Activated CD8-positive, alpha-beta memory T cell treated with anti-CD3 and anti-CD28 coated beads, Interleukin-2, amount 50 U/mL, for 48 hours (primary cell): ENCODE data around the gene MMP28.

ENCODE experiments used
- DNase-seq: peaks from one replicate; pipeline ENCODE4 v3.0.0-alpha.2; 2020

Gene MMP28

DNA sequence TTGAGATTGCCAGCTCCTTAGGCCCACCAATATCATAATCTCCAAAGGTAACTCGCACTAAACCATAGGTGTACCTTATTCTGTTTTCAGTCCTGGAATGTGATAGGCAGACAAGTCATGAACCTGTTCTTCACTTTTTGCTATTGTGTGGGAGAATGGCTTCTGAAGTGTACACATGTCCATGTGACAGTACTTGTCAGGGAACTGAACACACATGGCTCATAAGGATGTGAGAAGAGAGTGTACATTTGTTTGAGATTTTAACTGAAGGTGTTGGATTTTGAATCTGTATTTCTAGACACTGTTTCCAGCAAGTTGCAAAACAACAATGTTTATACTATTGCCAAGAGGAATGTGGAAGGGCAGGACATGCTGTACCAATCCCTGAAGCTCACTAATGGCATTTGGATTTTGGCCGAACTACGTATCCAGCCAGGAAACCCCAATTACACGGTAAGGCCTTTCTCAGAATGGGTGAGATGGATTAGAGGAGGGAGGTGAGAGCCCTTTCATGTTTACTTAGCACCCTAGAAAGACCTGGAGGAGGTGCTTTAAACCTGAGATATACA is 78.5 kb downstream of the MMP28 start:
- DNase-seq, result no peak

DNA sequence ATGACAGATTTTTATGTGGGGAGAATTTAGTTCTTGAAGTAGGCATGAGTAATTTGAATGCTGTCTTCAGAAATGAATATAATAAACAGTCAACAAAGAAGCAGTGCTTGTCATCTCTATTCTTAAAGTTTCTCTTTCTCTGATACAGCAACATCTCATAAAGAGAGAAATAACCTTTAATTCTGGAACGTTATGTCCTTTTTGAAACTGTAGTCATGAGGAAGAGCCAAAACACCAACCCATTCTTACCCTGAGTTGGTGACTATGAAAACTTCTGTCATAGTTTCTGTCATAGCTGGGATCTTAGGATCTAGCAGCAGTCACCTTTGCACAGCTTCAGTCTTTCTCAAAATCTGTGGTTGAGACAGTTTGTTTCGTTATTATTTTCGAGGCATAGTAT is 79.3 kb downstream of the MMP28 start:
- DNase-seq, result no peak
